SK-N-SH (cell line): ENCODE results near the gene MRGPRE. TPM values are rescaled to one million over a fixed set of nuclear protein-coding genes. Genes with fewer than 3 reads are reported as not detected.

Experiments used
- CTCF ChIA-PET: fragments of 300-600, 350-600 bp; formaldehyde crosslinking; extraction: SDS; loops from one replicate; lab custom pipeline; 2021; lab: Yijun Ruan, JAX
- POLR2A ChIA-PET: fragments of 350-600 bp; sonication (Branson Sonifier 250); formaldehyde crosslinking; extraction: SDS; loops from one replicate; lab custom pipeline; 2020; ENCODE audit warnings: antibody characterized with exemption, inconsistent platforms; lab: Yijun Ruan, JAX
- DNase-seq: peaks from one replicate; pipeline ENCODE4 v3.0.0; 2012
- H2AFZ ChIP-seq: fragments of 200-600 bp; sonication (generic); 2 replicates; pipeline ENCODE4 v1.8.1; 2016; ENCODE audit warnings: antibody characterized with exemption, mild to moderate bottlenecking, low read depth
- H3F3A ChIP-seq: fragments of 200-600 bp; sonication (generic); replicated peaks from 2 replicates; pipeline ENCODE3; 2016; ENCODE audit warnings: antibody characterized with exemption, mild to moderate bottlenecking; ENCODE audit not compliant: insufficient read depth
- H3K27ac ChIP-seq, 2 experiments: fragments of 200-500 bp in 1 of 2; fragments of 200-600 bp in 1 of 2; sonication (Bioruptor generic) in 1 of 2; sonication (generic), shearing (Covaris generic) in 1 of 2; 2 replicates each; pipeline versions ENCODE4 v1.5.1 to v1.6.1; 2014 to 2016; ENCODE audit warnings: low read depth in 2 of 2, inconsistent platforms in 1 of 2, low read length in 1 of 2, mild to moderate bottlenecking in 1 of 2, mixed read lengths in 1 of 2
- H3K27me3 ChIP-seq: fragments of 200-600 bp; sonication (generic), shearing (Covaris generic); 2 replicates; pipeline ENCODE4 v1.6.1; 2016; ENCODE audit warnings: mixed run types; ENCODE audit not compliant: insufficient read depth
- H3K36me3 ChIP-seq, 2 experiments: fragments of 200-500 bp in 1 of 2; fragments of 200-600 bp in 1 of 2; sonication (Bioruptor generic) in 1 of 2; sonication (generic) in 1 of 2; replicated peaks in 1 of 2; 2 replicates each; pipeline versions ENCODE3 to v1.5.1; 2014 to 2016; ENCODE audit warnings: low read length in 1 of 2, mild to moderate bottlenecking in 1 of 2; ENCODE audit not compliant: insufficient read depth in 2 of 2, control insufficient read depth in 1 of 2
- H3K4me1 ChIP-seq, 2 experiments: fragments of 200-500 bp in 1 of 2; fragments of 200-600 bp in 1 of 2; sonication (Bioruptor generic) in 1 of 2; sonication (generic), shearing (Covaris generic) in 1 of 2; 2 replicates each; pipeline versions ENCODE4 v1.5.1 to v1.6.1; 2014 to 2016; ENCODE audit warnings: low read depth in 1 of 2, low read length in 1 of 2, mixed run types in 1 of 2; ENCODE audit not compliant: insufficient read depth in 2 of 2, control insufficient read depth in 1 of 2
- H3K4me2 ChIP-seq: fragments of 200-600 bp; sonication (generic), shearing (Covaris generic); 2 replicates; pipeline ENCODE4 v1.6.1; 2017; ENCODE audit warnings: mixed run types
- H3K4me3 ChIP-seq, 2 experiments: fragments of 200-500 bp in 1 of 2; fragments of 200-600 bp in 1 of 2; sonication (Bioruptor generic) in 1 of 2; sonication (generic), shearing (Covaris generic) in 1 of 2; 2 replicates each; pipeline versions ENCODE4 v1.5.1 to v1.8.1; 2014 to 2016; ENCODE audit warnings: low read depth in 2 of 2, inconsistent platforms in 1 of 2, low read length in 1 of 2, mild to moderate bottlenecking in 1 of 2, mixed read lengths in 1 of 2, moderate library complexity in 1 of 2
- H3K79me2 ChIP-seq: fragments of 200-600 bp; sonication (generic); 2 replicates; pipeline ENCODE4 v1.8.1; 2017; ENCODE audit warnings: mild to moderate bottlenecking; ENCODE audit not compliant: insufficient read depth
- H3K9ac ChIP-seq: fragments of 200-600 bp; sonication (generic); 2 replicates; pipeline ENCODE4 v1.6.1; 2017; ENCODE audit warnings: mixed run types
- H3K9me2 ChIP-seq: fragments of 200-600 bp; sonication (generic); 2 replicates; pipeline ENCODE4 v1.6.1; 2017; ENCODE audit warnings: mixed run types
- H3K9me3 ChIP-seq: fragments of 200-600 bp; sonication (generic); 2 replicates; pipeline ENCODE4 v1.6.1; 2017; ENCODE audit warnings: mixed run types, mild to moderate bottlenecking, moderate library complexity
- H4K20me1 ChIP-seq: fragments of 200-600 bp; sonication (generic); 2 replicates; pipeline ENCODE4 v1.6.1; 2017; ENCODE audit warnings: mild to moderate bottlenecking, mixed run types; ENCODE audit not compliant: insufficient read depth
- CHD2 ChIP-seq: fragments of 150-350 bp; IDR thresholded peaks from 2 replicates; pipeline ENCODE4 v1.6.1; 2018; ENCODE audit warnings: low read length; ENCODE audit not compliant: partially characterized antibody
- EZH2phosphoT487 ChIP-seq: fragments of 200-600 bp; sonication (generic); IDR thresholded peaks from 2 replicates; pipeline ENCODE4 v1.6.1; 2017; ENCODE audit warnings: low read depth, mixed run types, mild to moderate bottlenecking, antibody characterized with exemption, moderate library complexity, borderline replicate concordance
- FOXJ3 ChIP-seq: sonication (generic); formaldehyde crosslinking; IDR thresholded peaks from 2 replicates; pipeline ENCODE4 v1.5.1; 2020; ENCODE audit warnings: mild to moderate bottlenecking, missing genetic modification reagents
- FOXM1 ChIP-seq: IDR thresholded peaks from 2 replicates; pipeline ENCODE4 v1.4.0; 2012; ENCODE audit warnings: low read depth, mild to moderate bottlenecking
- NFIC ChIP-seq: IDR thresholded peaks from 2 replicates; pipeline ENCODE4 v1.4.0; 2012; ENCODE audit warnings: borderline replicate concordance
- PBX3 ChIP-seq: IDR thresholded peaks from 2 replicates; pipeline ENCODE4; 2012
- POLR2AphosphoS5 ChIP-seq: IDR thresholded peaks from 2 replicates; pipeline ENCODE4 v1.6.1; 2012; ENCODE audit warnings: low read depth, low read length
- RFX5 ChIP-seq: IDR thresholded peaks from 2 replicates; pipeline ENCODE4 v1.6.1; 2012; ENCODE audit warnings: mild to moderate bottlenecking, improper control_type of control experiment, low read length
- SIN3A ChIP-seq: IDR thresholded peaks from 2 replicates; pipeline ENCODE4 v1.6.1; 2012; ENCODE audit warnings: low read depth, mild to moderate bottlenecking, low read length, moderate library complexity, borderline replicate concordance
- TAF1 ChIP-seq: IDR thresholded peaks from 2 replicates; pipeline ENCODE4 v1.6.1; 2012; ENCODE audit warnings: low read depth, mild to moderate bottlenecking, low read length, moderate library complexity, borderline replicate concordance
- TEAD4 ChIP-seq: IDR thresholded peaks from 2 replicates; pipeline ENCODE4 v1.4.0; 2012; ENCODE audit warnings: mild to moderate bottlenecking, borderline replicate concordance; ENCODE audit not compliant: insufficient read depth
- USF2 ChIP-seq: fragments of 150-350 bp; IDR thresholded peaks from 2 replicates; pipeline ENCODE4 v1.6.1; 2017; ENCODE audit warnings: antibody characterized with exemption, low read length, low read depth, borderline replicate concordance
- WGBS: methylation state at CpG from one replicate; pipeline ENCODE4 v1.1.6; 2017; ENCODE audit warnings: low lambda C conversion rate; 5-methylcytosine and 5-hydroxymethylcytosine counted together
- polyA plus RNA-seq, 3 experiments: library from polyadenylated mRNA; depleted of rRNA; stranded (reverse); fragments of >200 nt; gene quantifications; 2 replicates each; pipeline ENCODE4 v1.2.3, GENCODE V29; 2012
- TF ChIP-seq, protein P1 (sequence below): fragments of 150-350 bp; IDR thresholded peaks from 2 replicates; pipeline ENCODE4 v1.6.1; 2016; ENCODE audit warnings: mild to moderate bottlenecking, low read depth, low read length

MRGPRE gene
- polyA plus RNA-seq, 1 of the 3 experiments (the other 2 are of a cell fraction): not detected

GRCh38 chr11:3217818-3218482 is 14.3 kb downstream of the MRGPRE start (continued):
- TF ChIP-seq PBX3 (no peak), FOXJ3 (CRISPR knock-in tag) (no peak), TEAD4 (no peak)

DNA sequence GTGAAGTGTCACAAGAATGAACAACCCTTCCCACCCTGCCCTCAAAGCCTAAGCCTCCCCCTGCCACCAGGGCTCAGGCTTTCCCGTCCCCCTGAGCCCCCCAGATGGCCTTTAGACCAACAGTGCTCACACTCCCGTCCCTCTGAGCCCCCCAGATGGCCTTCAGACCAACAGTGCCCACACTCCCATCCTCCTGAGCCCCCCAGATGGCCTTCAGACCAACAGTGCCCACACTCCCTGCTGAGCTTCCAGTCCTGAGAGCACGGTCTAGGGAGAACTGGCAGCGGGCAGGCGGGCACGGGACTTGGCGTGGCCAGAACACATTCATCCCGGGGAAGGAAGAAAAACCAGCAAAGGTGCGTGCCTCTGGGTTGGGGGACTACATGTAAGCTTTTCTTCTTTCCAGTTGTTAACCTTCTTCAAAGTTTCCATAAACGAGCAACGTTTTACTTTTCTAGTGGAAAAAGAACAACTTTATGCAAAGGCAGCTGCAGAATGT is 16.1 kb downstream of the MRGPRE start:
- CTCF ChIA-PET: interaction anchor here (0.9 to 6.0 kb wide), 19 partner anchors 9 to 328 kb away, joined by 3 to 48 read pairs (median 4); no protein-coding TSS in a partner anchor
- no peak overlapping the region for H3K4me3 ChIP-seq
- TF ChIP-seq TAF1 (no peak), PBX3 (no peak), FOXM1 (no peak), NFIC (no peak), EZH2phosphoT487 (no peak), USF2 (no peak), CHD2 (no peak), POLR2AphosphoS5 (no peak), RFX5 (no peak), SIN3A (no peak), FOXJ3 (CRISPR knock-in tag) (no peak)
- TF ChIP-seq, protein P1, sequence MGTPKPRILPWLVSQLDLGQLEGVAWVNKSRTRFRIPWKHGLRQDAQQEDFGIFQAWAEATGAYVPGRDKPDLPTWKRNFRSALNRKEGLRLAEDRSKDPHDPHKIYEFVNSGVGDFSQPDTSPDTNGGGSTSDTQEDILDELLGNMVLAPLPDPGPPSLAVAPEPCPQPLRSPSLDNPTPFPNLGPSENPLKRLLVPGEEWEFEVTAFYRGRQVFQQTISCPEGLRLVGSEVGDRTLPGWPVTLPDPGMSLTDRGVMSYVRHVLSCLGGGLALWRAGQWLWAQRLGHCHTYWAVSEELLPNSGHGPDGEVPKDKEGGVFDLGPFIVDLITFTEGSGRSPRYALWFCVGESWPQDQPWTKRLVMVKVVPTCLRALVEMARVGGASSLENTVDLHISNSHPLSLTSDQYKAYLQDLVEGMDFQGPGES: no peak
- H3K79me2 ChIP-seq: no peaks in the 10 kb centered on the region
- no peak overlapping the region for H2AFZ ChIP-seq
- no peaks in the 10 kb centered on the region for H4K20me1 ChIP-seq
- H3K9me2 ChIP-seq: no peaks in the 10 kb centered on the region
- no peak overlapping the region for H3K9ac ChIP-seq
- no peak overlapping the region for H3K27ac ChIP-seq
- H3K36me3 ChIP-seq: no peaks in the 10 kb centered on the region
- no peaks in the 10 kb centered on the region; a peak in 1 of 4 replicates for H3K4me1 ChIP-seq
- no peak for DNase-seq
- H3K27me3 ChIP-seq: no peaks in the 10 kb centered on the region
- no peaks in the 10 kb centered on the region for H3F3A ChIP-seq
- no peaks in the 10 kb centered on the region for H3K9me3 ChIP-seq
- no peak overlapping the region for H3K4me2 ChIP-seq
- POLR2A ChIA-PET: no interaction called here
- 62% methylated on average over 11 of the region's 11 CpGs for WGBS
